H1 (cell line): ENCODE results near the gene CAMTA1. TPM values are rescaled to one million over a fixed set of nuclear protein-coding genes. Genes with fewer than 3 reads are reported as not detected.

ENCODE experiments used
- CTCF ChIA-PET: fragments of 300-600 bp; sonication (Branson Sonifier 250); formaldehyde crosslinking; loops from one replicate; lab custom pipeline; 2021; ENCODE audit not compliant: partially characterized antibody; lab: Charles Lee
- POLR2A ChIA-PET: fragments of 300-600 bp; sonication (Branson Sonifier 250); formaldehyde crosslinking; loops from one replicate; lab custom pipeline; 2021; ENCODE audit warnings: inconsistent platforms; ENCODE audit not compliant: partially characterized antibody; lab: Charles Lee
- DNase-seq, 2 experiments: peaks; one replicate each; pipeline versions ENCODE4 v3.0.0 to v3.0.0-alpha.2; 2010 to 2022; ENCODE audit warnings: low spot score in 2 of 2, low read depth in 1 of 2, mixed read lengths in 1 of 2
- FAIRE-seq: peaks from 2 replicates; lab custom pipeline; 2011; peaks lifted over from hg19 to GRCh38; lab: Jason Lieb, UNC
- H2AFZ ChIP-seq: 2 replicates; pipeline ENCODE4 v1.8.1; 2012; ENCODE audit warnings: low read length, inconsistent platforms
- H2AK5ac ChIP-seq: 2 replicates; pipeline ENCODE4 v1.6.1; 2013; ENCODE audit warnings: low read depth, low read length
- H2BK120ac ChIP-seq: replicated peaks from 2 replicates; pipeline ENCODE3; 2013; ENCODE audit warnings: low read depth, low read length, inconsistent platforms
- H2BK12ac ChIP-seq: 2 replicates; pipeline ENCODE4 v1.6.1; 2013; ENCODE audit warnings: low read depth, low read length
- H2BK15ac ChIP-seq: 2 replicates; pipeline ENCODE4 v1.6.1; 2013; ENCODE audit warnings: low read length
- H2BK20ac ChIP-seq: 2 replicates; pipeline ENCODE4 v1.6.1; 2013; ENCODE audit warnings: low read length
- H2BK5ac ChIP-seq: 2 replicates; pipeline ENCODE4 v1.6.1; 2013; ENCODE audit warnings: low read depth, low read length
- H3K14ac ChIP-seq: 2 replicates; pipeline ENCODE4 v1.6.1; 2013; ENCODE audit warnings: inconsistent platforms; ENCODE audit not compliant: insufficient read length
- H3K18ac ChIP-seq: 2 replicates; pipeline ENCODE4 v1.6.1; 2013; ENCODE audit warnings: low read length; ENCODE audit errors: extremely low read depth
- H3K23ac ChIP-seq: 2 replicates; pipeline ENCODE4 v1.6.1; 2013; ENCODE audit warnings: inconsistent platforms; ENCODE audit not compliant: insufficient read length
- H3K23me2 ChIP-seq: 2 replicates; pipeline ENCODE4 v1.6.1; 2013; ENCODE audit warnings: low read depth, low read length
- H3K27ac ChIP-seq: 2 replicates; pipeline ENCODE4 v1.6.1; 2011; ENCODE audit warnings: low read depth, low read length, inconsistent platforms
- H3K27me3 ChIP-seq, 4 experiments: replicated peaks in 1 of 4; 1 replicate in 1 of 4; 2 replicates in 3 of 4; pipeline versions ENCODE4 v1.6.1 to v1.8.1; 2011 to 2013; ENCODE audit warnings: low read length in 3 of 4, mild to moderate bottlenecking in 3 of 4, inconsistent platforms in 2 of 4, mixed read lengths in 2 of 4, moderate library complexity in 1 of 4; ENCODE audit not compliant: control insufficient read depth in 3 of 4, insufficient read depth in 3 of 4; ENCODE audit errors: extremely low read depth in 1 of 4
- H3K36me3 ChIP-seq, 4 experiments: 2 replicates each; pipeline versions ENCODE4 v1.6.1 to v1.8.1; 2011 to 2013; ENCODE audit warnings: mild to moderate bottlenecking in 4 of 4, low read length in 3 of 4, moderate library complexity in 2 of 4, control low read depth in 1 of 4, inconsistent platforms in 1 of 4; ENCODE audit not compliant: insufficient read depth in 4 of 4, control insufficient read depth in 2 of 4
- H3K4ac ChIP-seq: replicated peaks from 2 replicates; pipeline ENCODE3; 2013; ENCODE audit warnings: low read length, low read depth, mixed read lengths, inconsistent platforms; ENCODE audit not compliant: insufficient read length
- H3K4me1 ChIP-seq, 4 experiments: replicated peaks in 1 of 4; 1 replicate in 1 of 4; 2 replicates in 3 of 4; pipeline versions ENCODE4 v1.6.1 to v1.8.1; 2011 to 2013; ENCODE audit warnings: low read length in 3 of 4, inconsistent platforms in 2 of 4, mixed read lengths in 1 of 4; ENCODE audit not compliant: insufficient read depth in 4 of 4, control insufficient read depth in 3 of 4
- H3K4me2 ChIP-seq, 2 experiments: 2 replicates each; pipeline versions ENCODE4 v1.6.1 to v1.8.1; 2011 to 2013; ENCODE audit warnings: low read depth in 2 of 2, low read length in 2 of 2, control low read depth in 1 of 2, inconsistent platforms in 1 of 2, mild to moderate bottlenecking in 1 of 2; ENCODE audit not compliant: insufficient read depth in 1 of 2
- H3K4me3 ChIP-seq, 4 experiments: fragments of 200-600, 300-600 bp in 1 of 4; sonication (generic), shearing (Covaris generic), sonication (Bioruptor Twin) in 1 of 4; 2 replicates each; pipeline versions ENCODE4 v1.5.1 to v1.8.1; 2011 to 2016; ENCODE audit warnings: low read length in 4 of 4, low read depth in 3 of 4, control low read depth in 2 of 4, inconsistent platforms in 2 of 4, mild to moderate bottlenecking in 2 of 4, mixed read lengths in 1 of 4, moderate library complexity in 1 of 4; ENCODE audit not compliant: insufficient read depth in 2 of 4; ENCODE audit errors: extremely low read depth in 1 of 4
- H3K56ac ChIP-seq: replicated peaks from 2 replicates; pipeline ENCODE3; 2013; ENCODE audit warnings: low read depth, mild to moderate bottlenecking, mixed read lengths, low read length, inconsistent platforms; ENCODE audit not compliant: insufficient read length
- H3K79me1 ChIP-seq: 2 replicates; pipeline ENCODE4 v1.6.1; 2013; ENCODE audit warnings: low read depth, low read length, control low read depth
- H3K79me2 ChIP-seq, 2 experiments: 2 replicates each; pipeline versions ENCODE4 v1.6.1 to v1.8.1; 2012 to 2013; ENCODE audit warnings: low read length in 2 of 2, mild to moderate bottlenecking in 2 of 2, inconsistent platforms in 1 of 2; ENCODE audit not compliant: insufficient read depth in 2 of 2, control insufficient read depth in 1 of 2
- H3K9ac ChIP-seq, 4 experiments: replicated peaks in 1 of 4; 1 replicate in 1 of 4; 2 replicates in 3 of 4; pipeline versions ENCODE4 v1.6.1 to v1.8.1; 2011 to 2013; ENCODE audit warnings: low read depth in 3 of 4, low read length in 3 of 4, control low read depth in 2 of 4, mild to moderate bottlenecking in 2 of 4, moderate library complexity in 2 of 4, inconsistent platforms in 1 of 4; ENCODE audit errors: extremely low read depth in 1 of 4
- H3K9me3 ChIP-seq, 2 experiments: 2 replicates each; pipeline versions ENCODE4 v1.6.1 to v1.8.1; 2012 to 2013; ENCODE audit warnings: mild to moderate bottlenecking in 2 of 2, moderate library complexity in 2 of 2, control low read depth in 1 of 2, inconsistent platforms in 1 of 2, low read depth in 1 of 2, low read length in 1 of 2, mixed read lengths in 1 of 2; ENCODE audit not compliant: insufficient read depth in 2 of 2
- H4K20me1 ChIP-seq, 2 experiments: replicated peaks in 1 of 2; 2 replicates each; pipeline versions ENCODE3 to v1.8.1; 2011 to 2013; ENCODE audit warnings: inconsistent platforms in 2 of 2, low read length in 2 of 2, mild to moderate bottlenecking in 1 of 2; ENCODE audit not compliant: insufficient read depth in 2 of 2, control insufficient read depth in 1 of 2
- H4K5ac ChIP-seq: 2 replicates; pipeline ENCODE4 v1.6.1; 2013; ENCODE audit warnings: low read length, low read depth, mixed read lengths, inconsistent platforms; ENCODE audit not compliant: insufficient read length
- H4K8ac ChIP-seq: 2 replicates; pipeline ENCODE4 v1.8.0; 2013; ENCODE audit warnings: mild to moderate bottlenecking, moderate library complexity, low read length, inconsistent platforms; ENCODE audit not compliant: insufficient read depth; ENCODE audit errors: extremely low read depth
- H4K91ac ChIP-seq: replicated peaks from 2 replicates; pipeline ENCODE3; 2013; ENCODE audit warnings: low read length, mixed read lengths, inconsistent platforms; ENCODE audit not compliant: insufficient read length
- TEAD4 ChIP-seq: IDR thresholded peaks from 2 replicates; pipeline ENCODE4 v1.6.1; 2012; ENCODE audit warnings: low read depth, low read length, inconsistent platforms, mixed read lengths
- WGBS, 2 experiments: shearing (Covaris generic) in 1 of 2; methylation state at CpG; one replicate each; pipeline versions ENCODE4 v1.1.6 to v1.1.7; 2013 to 2015; ENCODE audit warnings: low lambda C conversion rate in 2 of 2, mixed read lengths in 2 of 2, inconsistent platforms in 1 of 2, low coverage in 1 of 2, missing lambda C conversion rate in 1 of 2; ENCODE audit not compliant: insufficient replicate concordance in 2 of 2, insufficient coverage in 1 of 2, insufficient read length in 1 of 2; ENCODE audit errors: extremely low coverage in 1 of 2, missing lambda C conversion rate in 1 of 2; 5-methylcytosine and 5-hydroxymethylcytosine counted together
- polyA plus RNA-seq, 7 experiments: library from polyadenylated mRNA; depleted of rRNA in 3 of 7; stranded (reverse) in 5 of 7; unstranded in 2 of 7; fragments of >200 nt in 5 of 7; fragments of 200-250 nt in 2 of 7; gene quantifications; 1 replicate in 5 of 7; 2 replicates in 1 of 7; 4 replicates in 1 of 7; pipeline versions ENCODE4 v1.2.1 to v1.2.3, GENCODE V29; 2011 to 2013; ENCODE audit warnings: missing spikeins in 2 of 7, mixed read lengths in 2 of 7
- total RNA-seq: library from RNA; stranded (reverse); fragmentation: NEBNext Ultra II Directional; extraction: Animal tissue kit (Norgen Biotek cat#: 25700); gene quantifications from 2 replicates; pipeline ENCODE4 v1.2.1, GENCODE V29; 2021

Gene CAMTA1
- total and polyA plus RNA-seq, 2 of the 8 experiments (the other 6 are each of a cell fraction or from before 2014, with no cell fraction given), result 65.0 to 119 TPM

- H2BK5ac ChIP-seq, result no peak overlapping the region
- no peaks in the 10 kb centered on the region for H3K27me3 ChIP-seq
- H2BK20ac ChIP-seq, result no peak overlapping the region
- H3K23ac ChIP-seq, result no peak overlapping the region
- ChIA-PET POLR2A (interaction anchor here (1.2 kb wide), 1 partner anchor 14 kb away, joined by 3 read pairs; no protein-coding TSS in a partner anchor), CTCF (interaction anchor here (1.0 kb wide), 1 partner anchor 122 kb away, joined by 3 read pairs; no protein-coding TSS in a partner anchor)
- no peak overlapping the region for H4K8ac ChIP-seq
- H2BK15ac ChIP-seq, result no peak overlapping the region
- H3K79me2 ChIP-seq, result no peaks in the 10 kb centered on the region
- H3K18ac ChIP-seq, result no peak overlapping the region
- H3K56ac ChIP-seq, result no peak overlapping the region
- no peaks in the 10 kb centered on the region for H3K23me2 ChIP-seq
- no peak overlapping the region for H4K5ac ChIP-seq
- H3K4me2 ChIP-seq, result no peak overlapping the region
- no peaks in the 10 kb centered on the region; a peak in 1 of 7 replicates for H3K4me1 ChIP-seq
- H2AFZ ChIP-seq, result no peak overlapping the region
- no peak overlapping the region for H2BK12ac ChIP-seq
- no peak overlapping the region for H2BK120ac ChIP-seq
- H2AK5ac ChIP-seq, result no peak overlapping the region
- DNase-seq (no peak), FAIRE-seq (no peak)
- 90% methylated on average over 17 of the region's 18 CpGs; no CpG with 5 or more reads in 1 of the 2 experiments for WGBS, 2 experiments
- H3K27ac ChIP-seq, result no peak overlapping the region
- H3K79me1 ChIP-seq, result no peaks in the 10 kb centered on the region
- H4K20me1 ChIP-seq, result no peaks in the 10 kb centered on the region
- no peak overlapping the region for H3K14ac ChIP-seq
- no peak overlapping the region for H3K9ac ChIP-seq
- H3K36me3 ChIP-seq, result no peaks in the 10 kb centered on the region
- H3K9me3 ChIP-seq, result peaks cover 3 to 6% of the 10 kb centered on the region in 2 experiments; a peak in 3 of 4 replicates
- no peak overlapping the region for H4K91ac ChIP-seq
- H3K4me3 ChIP-seq, result no peak overlapping the region
- H3K4ac ChIP-seq, result no peak overlapping the region
- no peak for TF ChIP-seq TEAD4
Observed at GRCh38 chr1:6923955-6924881, 139.0 kb downstream of the CAMTA1 start.
